GM21515 (cell line): ENCODE data around the gene KCNJ10.
"Not testable (repeated sequence)": the region's sequence is repeated elsewhere in the genome, so short reads cannot be mapped to it uniquely, and the experiment has no call there.

Source experiments
- ATAC-seq: cut with Tn5 transposase; IDR thresholded peaks from one replicate; pipeline ENCODE4 v1.9.1; 2021; ENCODE audit not compliant: unreplicated experiment

Gene KCNJ10

DNA sequence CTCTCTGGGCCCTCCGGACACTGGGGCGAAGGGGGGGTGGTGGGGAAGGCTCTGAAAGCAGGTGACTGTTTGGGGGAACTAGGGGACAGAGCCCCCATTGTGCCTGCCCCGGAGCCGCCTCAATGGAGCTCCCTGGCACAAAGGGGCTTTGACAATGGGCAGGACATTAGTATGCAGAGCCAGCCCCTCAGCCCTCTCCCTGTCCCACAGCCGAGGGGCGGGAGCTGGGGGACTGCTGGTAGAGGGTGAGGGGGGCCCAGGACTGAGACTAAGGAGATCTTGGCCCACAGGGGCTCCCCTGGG is 7.8 kb downstream of the KCNJ10 start:
- no peak for ATAC-seq

DNA sequence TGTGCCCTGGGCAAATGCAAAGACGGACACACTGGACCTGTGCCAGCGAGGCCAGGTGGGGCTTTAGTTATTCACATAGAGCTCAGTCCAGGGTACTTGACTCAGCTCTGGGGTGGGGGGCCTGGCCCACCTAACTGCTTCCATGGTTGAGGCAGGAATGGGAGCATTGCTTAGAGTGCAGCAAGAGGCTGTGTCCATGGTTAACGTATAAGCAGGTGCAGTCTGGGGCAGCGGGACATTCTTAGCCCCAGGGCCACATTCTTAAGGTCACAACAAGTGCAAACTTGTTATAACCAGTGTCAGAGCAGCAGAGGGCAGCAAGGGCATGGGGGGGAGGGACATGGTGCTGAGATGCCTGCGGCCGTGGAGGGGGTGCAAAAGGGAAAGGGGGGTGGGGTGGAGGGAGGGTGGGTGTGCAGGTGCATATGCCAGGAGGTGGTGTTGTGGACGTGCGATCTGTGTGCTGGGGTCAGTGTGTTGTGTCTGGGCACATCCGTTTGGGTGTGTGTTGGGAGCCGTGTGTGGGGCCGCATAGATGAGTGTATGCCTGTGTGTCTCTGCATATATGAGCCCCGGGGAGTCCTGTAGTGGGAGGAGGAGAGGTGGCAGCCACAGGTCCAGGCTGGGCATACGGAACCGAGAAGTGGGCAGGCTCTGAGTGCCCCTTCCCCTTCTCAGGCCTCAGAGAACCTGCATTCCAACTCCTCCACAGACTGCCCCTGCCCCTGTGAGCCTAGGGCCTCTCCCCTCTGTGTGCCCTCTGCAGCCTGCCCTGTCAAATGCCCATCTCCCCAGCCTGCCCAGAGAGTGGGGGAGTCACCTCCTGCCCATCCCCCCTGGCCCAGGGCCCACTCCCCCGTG is 8.4 kb downstream of the KCNJ10 start:
- ATAC-seq, result no peak

DNA sequence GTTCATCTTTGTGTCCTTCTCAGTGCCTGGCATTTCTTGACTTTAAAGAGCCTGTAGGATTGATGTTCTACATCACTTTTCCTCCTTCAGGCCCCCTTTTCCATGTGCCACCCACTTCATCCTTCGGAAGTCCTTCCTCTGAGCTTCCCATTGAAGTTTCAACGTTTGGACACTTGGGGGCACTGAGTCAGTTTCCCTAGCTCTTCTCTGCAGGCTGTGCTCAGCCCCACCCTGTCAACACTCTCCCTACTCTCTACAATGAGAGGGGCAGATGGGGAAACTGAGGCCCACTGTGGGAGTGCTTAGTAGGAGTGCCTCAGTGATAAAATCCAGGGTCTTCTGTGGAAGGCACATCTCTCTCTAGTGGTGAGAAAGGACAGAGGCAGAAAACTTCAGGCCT is 11.9 kb downstream of the KCNJ10 start:
- no peak for ATAC-seq

DNA sequence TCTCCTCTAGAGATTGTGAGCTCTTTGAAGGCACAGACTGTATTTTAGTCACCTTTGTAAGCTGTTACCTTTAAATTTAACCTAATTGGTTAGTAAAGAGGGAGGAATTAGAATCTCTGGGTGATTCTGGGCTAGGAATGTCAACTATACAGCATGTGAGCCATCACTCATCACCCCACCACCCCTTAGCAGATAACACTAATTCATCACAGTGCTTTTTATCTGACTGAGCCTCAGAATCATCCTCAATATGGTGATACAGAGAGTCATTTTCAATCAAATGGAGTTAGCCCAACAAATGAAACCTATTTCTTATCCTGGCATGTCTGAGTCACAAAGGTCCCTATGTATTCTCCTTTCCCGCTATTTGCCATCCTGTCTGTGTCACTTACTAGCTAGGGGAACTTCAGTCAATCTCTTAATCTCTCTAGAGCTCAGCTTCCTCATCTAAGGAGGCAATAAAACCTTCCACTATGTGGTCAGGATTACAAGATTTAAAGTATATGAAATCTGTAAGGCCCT is 13.3 kb downstream of the KCNJ10 start:
- no peak for ATAC-seq

DNA sequence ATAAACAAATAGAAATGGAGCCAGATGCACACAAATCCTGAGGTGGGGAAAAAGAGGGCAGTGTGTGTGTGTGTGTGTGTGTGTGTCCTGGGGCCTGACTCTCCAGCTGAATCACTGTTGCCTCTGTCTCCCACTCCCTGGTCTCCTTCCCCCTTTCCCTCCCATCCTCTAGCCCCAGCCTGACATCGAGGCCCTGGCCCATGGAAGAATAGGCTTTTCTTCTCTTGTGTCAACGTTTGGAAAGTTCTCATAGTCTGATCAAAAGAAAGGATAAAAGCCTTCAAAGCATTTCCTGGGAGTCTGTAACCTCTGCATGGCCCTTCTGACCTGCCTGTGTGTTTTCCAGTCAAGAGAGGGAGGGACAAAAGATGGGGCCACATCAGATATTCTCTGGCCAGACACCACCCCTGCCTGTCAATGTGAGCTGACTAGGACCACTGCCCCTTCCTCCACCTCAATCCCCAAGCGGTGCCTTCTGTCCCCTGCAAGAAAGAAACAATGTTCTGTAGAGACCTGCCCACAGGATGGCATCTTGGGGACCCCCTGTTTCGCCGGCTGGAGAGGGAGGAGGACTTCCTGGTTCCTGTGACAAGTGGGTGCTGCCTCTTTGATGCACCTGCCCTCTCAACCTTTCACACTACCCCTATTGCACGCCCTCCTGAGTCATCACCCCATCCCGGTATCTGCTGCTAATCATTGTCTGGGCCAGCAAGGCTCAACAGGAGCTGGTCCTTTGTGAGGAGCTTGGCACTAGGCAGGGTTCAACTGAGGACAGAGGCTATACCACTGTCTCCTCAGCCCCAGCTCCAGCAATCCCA is 16.2 kb downstream of the KCNJ10 start:
- ATAC-seq, result no peak

DNA sequence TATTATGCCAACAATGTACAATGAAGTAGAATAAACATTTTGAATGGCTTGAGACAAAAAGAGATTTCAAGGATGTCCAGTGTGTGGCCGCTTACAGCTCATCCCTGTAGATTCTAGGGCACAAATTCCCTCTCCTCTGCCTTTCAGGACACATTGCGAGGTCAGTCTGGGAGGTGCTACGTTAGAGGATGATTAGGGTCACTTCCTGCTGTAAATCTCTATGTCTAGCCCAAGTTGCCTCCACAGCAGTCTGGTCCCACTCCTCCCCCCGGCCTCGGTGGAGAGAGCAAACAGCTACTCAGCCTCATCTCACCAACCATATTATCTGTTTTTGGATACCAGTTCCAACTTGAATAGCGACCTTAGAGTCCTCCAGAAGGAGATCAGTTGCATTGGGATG is 17.0 kb downstream of the KCNJ10 start:
- no peak for ATAC-seq

DNA sequence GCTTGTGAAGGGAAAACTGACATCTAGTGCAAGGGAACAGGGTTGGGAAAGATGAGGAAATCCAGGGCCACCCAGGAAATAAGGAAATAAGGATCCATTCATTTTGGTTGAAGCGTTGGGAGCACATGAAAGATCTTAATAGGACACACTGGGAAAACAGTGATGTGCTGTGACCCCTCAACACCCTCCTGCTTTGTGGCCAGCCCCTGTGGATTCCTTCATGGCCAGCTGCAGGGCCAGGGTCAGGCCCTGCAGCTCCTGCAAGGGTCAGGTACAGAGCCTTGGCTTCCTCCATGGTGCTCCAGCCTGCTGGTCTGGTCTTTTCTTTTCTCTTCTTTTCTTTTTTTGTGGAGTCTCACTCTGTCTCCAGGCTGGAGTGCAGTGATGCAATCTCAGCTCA is 19.3 kb downstream of the KCNJ10 start:
- no peak for ATAC-seq

DNA sequence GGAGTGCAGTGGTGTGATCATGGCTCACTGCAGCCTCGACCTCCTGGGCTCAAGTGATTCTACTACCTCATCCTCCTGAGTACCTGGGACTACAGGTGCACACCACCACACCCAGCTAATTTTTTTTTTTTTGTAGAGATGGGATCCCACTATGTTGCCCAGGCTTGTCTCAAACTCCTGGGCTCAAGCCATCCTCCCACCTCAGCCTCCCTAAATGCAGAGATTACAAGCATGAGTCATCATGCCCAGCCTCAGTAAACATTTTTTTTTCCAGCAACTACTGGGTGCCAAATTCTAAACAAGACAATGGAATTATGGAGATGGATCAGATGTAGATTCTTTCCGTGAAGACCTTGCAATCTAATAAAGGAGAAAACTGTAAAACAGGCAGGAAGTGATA is 19.8 kb downstream of the KCNJ10 start:
- not testable (repeated sequence) for ATAC-seq

DNA sequence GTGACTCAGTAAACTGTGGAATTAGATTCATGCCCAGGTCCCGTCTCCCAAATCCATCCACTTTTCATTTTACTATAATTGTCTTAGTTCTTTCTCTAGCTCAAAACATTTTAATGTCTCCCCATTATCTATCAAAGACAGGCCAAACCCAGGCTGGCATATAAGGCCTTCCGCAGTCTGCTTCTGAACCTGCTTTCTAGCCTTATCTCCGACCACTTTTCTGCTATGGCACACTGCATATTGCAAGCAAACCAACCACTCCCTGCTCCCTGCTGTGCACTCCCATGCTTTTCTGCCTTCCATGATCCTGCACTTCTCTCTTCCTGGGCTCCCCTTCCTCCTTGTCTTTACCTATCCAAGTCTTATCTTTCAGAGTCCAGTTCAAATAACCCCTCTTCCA is 20.9 kb downstream of the KCNJ10 start:
- no peak for ATAC-seq

DNA sequence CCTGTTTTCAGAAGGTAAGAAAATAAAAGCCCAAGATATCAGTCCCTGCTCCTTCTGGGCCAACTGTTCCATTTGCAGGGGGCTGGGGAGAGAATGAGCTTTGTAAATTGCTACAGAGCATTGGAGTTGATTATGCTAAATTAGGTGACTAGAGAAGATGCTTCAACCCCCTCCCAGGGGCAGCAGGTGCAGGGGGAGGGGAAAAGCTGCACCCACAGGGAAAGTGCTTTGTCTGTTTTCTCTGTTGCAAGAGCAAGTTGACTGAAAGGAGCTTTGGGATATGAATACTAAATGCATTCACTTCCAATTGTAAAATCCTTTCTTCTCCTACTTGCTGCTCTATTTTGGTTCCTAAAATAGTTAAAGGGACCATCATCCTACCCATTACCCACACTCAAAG is 21.6 kb downstream of the KCNJ10 start:
- no peak for ATAC-seq

DNA sequence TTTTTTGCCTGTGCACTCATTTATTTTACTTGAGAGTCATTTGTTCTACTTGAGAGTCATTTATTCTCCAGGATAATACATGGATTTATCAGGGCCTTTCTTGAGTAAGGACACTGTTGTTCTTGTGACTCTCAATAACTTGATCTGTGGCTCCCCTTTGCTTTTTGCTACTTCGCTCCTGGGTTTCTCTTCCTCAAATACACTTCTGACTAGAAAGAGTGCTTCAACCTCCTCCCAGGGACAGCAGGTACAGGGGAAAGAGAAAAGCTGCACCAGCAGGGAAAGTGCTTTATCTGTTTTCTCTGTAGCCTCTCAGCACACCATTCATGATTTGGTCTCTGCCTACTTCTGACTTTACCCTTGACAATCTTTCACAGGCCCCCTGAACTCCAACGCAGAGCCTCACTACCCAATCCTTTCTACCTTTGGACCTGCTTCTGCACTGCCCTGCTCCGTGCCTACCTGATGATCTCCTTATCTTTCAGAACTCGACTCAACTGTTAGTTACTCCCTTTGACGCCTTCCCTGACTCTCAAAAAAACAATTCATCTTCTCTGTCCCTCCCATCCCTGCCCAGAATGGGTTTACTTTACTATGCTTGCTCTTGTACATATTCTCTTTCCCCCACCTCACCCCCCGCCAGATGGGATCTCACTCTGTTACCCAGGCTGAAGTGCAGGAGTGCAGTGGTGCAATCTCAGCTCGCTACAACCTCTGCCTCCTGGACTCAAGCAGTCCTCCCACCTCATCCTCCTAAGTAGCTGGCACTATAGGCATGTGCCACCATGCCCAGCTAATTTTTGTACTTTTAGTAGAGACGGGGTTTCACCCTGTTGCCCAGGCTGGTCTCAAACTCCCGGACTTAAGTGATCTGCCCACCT is 22.6 kb downstream of the KCNJ10 start:
- ATAC-seq, result peak; percentile 49

DNA sequence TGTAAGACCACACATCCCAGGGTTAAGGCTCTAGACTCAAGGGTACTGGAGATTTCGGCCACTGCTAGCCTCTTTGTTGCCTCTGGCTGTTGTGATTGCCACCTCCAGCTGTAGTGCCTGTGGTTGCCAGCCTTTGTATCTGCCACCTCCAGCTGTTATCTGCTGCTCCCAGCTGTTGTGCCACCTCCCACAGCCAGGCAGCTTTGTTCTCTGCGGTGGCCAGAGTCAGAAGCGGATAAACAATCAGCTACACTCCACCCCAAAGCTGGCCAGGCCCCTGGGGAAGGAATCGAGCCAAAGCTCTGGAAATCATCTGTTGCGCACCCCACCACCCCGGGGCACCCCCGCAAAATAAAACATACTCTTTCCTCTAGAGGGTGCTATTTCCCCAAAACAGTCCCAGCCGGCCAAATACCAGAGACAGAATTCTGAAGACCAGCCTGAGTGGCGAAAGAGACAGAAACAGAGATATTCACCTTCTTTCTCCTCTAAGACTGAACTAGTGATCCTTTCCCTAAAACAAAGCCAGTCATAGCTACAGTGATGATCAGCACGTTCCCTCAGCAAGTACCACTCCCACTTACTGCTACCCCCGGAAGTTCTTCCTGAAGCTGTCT is 23.4 kb downstream of the KCNJ10 start:
- peak; percentile 69 for ATAC-seq

DNA sequence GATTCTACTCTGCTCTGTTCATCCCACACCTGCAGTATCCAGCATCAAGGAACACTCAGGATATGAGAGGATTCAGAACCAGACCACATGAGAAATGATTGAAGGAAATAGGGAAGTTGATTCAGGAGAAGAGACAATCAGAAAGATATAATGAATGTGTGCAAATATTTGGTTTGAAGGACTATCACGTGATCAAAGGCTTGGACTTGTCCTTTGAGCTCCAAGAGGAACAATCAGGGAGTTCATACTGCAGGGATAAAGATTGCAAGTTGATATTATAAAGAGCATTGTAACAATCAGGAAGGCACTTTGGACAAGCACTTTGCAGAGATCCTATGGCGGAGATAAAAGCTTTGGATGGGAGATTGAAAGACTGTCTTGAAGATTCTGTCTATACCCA is 24.3 kb downstream of the KCNJ10 start:
- ATAC-seq, result no peak

DNA sequence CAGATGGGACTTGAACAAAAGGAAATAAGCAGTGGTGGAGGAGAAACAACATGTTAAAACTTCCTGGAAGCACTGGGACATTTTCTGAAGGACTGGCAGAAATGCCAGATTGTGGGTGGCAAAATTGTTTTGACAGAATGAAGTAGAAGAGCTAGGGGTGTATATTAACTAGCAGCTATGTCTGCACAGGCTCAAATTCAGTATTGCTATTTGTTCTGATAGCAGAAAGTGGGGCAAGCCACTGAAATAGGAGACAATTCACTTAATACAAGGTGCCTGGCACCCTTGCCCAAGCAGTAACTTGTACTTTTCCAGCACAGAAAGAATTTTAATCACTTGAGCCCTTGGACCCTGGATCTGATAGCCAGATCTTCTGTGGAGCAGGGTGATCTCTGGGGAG is 26.4 kb downstream of the KCNJ10 start:
- ATAC-seq, result no peak

DNA sequence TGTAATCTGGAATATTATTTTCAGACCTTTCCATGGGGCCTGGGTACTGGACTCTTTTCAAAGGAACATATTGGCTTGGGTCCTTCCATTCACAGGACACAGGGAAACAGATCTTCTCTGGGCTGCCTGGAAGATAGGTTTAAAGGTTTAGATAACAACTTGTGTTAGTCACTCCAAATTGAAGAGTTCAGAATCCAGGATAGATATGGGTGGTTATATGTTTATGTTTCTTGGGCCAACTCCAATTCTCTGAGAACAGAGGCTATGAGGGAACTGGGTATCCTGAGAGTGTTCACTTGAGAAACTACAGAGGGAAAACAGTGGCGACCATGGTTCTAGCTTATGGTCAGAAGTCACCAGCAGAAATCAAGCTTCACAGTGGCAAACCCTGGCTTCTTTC is 29.5 kb downstream of the KCNJ10 start:
- no peak for ATAC-seq

DNA sequence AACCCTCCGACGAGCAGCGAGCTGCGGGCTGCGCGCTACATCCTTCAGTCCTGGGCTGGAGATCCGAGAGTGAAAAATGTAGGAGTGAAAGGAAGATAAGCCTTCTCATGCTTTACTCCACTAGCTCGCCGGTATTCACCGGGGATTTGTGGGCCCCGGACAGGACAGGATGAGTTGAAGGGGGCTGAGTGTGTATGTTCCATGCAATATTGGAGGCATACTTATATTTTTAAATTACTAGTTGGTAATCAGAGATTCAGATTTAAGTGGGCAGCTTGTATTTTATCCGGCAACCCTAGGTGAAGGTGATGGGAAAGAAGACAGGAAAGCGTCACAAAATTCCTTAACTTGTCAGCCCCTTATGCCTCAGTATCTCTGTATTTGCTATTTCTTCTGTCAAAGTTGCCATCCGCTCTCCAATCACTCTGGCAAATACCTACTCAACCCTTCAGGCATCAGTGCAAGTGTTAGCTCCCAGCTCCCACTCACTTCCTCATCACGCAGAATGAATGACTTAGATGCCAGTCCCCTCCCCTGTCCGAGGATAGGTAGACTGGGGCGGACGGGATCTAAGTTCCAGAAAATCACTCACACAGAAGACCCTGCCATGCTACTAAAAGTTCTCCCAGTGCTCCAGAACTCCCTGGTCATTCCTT is 37.7 kb downstream of the KCNJ10 start:
- no peak for ATAC-seq

DNA sequence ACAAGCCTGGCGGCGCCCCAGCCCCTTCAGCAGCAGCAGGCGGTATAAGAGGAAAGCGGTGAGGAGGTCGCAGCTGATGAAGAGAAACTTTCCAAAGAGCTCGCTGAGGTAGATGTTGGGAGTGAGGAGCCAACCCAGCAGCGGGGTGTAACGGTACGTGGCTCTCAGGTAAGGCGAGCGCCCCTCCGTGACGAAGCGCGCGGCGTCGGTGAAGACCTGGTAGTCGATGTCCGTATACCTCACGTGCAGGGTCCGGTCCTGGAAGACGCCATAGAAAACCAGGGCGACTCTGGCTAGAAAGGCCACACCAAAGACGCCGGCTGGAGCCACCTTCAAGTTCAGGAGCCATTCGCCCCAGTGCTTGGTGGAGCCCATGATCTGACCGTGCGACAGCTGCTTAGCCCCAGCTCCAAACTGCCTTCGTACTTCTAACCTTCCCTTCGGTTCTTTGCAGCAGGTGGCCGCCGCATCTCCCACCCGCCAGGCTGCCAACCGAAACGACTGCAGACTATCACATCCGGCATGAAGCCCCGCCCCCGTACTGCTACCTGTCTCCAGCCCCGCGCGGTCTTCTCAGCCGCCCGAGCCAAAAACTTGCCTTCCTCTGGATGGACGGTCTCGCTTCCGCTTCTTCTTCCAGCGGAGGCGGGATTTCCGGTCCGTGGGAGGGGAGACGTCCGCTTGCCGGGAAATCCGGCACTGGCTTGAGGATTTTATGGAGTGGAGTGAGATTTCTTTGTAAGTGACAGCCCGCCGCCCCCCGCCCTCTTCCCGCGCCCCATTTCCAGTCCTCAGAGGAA is 38.4 kb downstream of the KCNJ10 start, which contains the start of gene PIGM:
PIGM (minus strand) TSS at position 626 of the 800 bp plus-strand sequence; CDS start at position 375, 251 bp downstream.
- peak; percentile 95 for ATAC-seq

DNA sequence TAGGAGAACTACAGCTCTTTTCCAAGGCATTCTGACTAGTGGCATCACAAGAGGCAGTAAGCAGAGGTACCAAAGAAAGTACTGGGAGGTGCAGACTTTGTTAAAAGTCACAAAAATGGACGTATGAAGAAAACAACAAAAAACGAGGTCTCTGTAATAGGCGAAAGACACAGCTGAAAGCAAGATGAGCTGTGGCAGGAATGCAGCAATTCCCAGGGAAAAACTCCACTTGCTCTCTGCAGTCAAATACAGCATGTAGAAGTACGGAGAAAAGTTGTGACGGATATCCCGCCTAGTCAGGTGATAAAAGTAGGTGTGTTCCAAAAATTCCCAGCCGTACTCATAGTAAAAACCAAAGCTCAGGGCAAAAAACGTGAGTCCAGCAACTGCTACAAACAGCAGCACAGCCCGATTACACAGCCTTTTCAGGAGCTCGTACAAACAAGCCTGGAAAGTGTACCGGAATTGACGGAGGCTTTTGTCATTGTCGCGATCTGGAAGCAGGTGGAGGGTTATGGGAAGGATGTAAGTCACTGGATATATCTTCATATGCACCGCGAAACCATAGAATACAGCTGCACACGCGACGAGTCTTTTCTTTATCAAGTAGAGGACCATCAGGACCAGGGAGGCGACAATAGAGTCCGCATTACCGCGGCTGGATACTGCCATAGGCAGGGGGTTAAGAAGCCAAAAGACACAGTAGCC is 39.1 kb downstream of the KCNJ10 start:
- peak; percentile 14 for ATAC-seq

DNA sequence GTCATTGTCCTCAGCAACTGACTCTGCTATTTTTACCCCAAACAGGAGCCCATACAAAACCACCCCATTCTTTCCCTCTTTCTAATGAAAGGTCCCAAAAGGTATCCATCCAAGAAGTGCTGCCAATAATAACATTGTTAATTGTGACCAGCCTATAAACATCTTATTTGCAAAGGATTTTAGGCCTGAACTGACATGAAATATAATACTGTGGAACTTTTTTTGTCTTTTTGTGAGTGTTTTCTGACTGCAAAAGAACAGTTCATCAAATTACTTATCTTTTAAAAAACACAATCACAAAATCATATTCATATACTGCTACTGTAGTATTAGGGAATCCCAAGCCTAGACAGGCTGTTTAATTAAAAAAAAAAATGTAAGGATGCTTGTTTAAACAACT is 41.5 kb downstream of the KCNJ10 start:
- no peak for ATAC-seq
